ENCODE results near the gene SLC38A4. TPM values are rescaled to one million over a fixed set of nuclear protein-coding genes. Genes with fewer than 3 reads are reported as not detected.

SLC38A4 gene
- total and polyA plus RNA-seq, 7 experiments from 2014 or later, result not detected

DNA sequence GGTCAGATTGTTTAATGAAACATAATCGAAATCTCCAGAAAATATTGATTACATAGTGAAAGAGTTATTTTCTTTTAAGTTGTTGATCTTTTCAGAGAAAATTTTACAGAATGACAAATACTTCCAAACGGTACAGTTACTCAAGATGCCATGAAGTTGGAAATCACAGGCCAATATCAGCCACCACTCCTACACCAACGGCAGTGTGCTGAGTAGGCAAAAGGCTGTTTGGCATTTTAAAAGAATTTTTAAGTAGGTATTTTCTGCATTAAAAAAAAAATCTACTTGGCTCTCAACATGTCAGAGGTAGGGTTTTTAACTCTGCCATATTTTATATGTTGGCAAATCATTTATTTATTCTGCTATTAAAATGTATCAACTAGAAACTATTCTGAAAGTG is 21.7 kb downstream of the SLC38A4 start:
- Mint-ChIP-seq H3K27me3 (peaks cover 8 to 28% (median 16%) of the 10 kb centered on the region in 5 donors), H3K4me3 (no peak overlapping the region), H3K9me3 (no peaks in the 10 kb centered on the region), H3K36me3 (no peaks in the 10 kb centered on the region), H3K4me1 (no peaks in the 10 kb centered on the region), H3K27ac (no peak overlapping the region)
- no peaks in the 10 kb centered on the region for H3K36me3 ChIP-seq (ENCODE audit: control insufficient read depth in 2 of 3, insufficient read depth in 3 of 3, low read length in 3 of 3)
- CTCF ChIA-PET, result no interaction called here
- H3K27ac ChIP-seq (ENCODE audit: low read depth, low read length), result no peak overlapping the region
- H3K4me1 ChIP-seq (ENCODE audit: control insufficient read depth in 2 of 2, insufficient read depth in 2 of 2, low read length in 2 of 2), result no peaks in the 10 kb centered on the region
- POLR2A ChIA-PET, result interaction anchor here (0.6 kb wide), 1 partner anchor 14 kb away, joined by 3 read pairs; no protein-coding TSS in a partner anchor
- intact Hi-C loops (cut with micrococcal nuclease), result no loop called here
- H3K27me3 ChIP-seq (ENCODE audit: control insufficient read depth in 2 of 2, insufficient read depth in 2 of 2, low read length in 2 of 2), result no peaks in the 10 kb centered on the region
- H3K4me3 ChIP-seq (ENCODE audit: low read length), result no peak overlapping the region
- DNase-seq (no peak), ATAC-seq (no peak)
- H3K9me3 ChIP-seq (ENCODE audit: control insufficient read depth in 2 of 3, low read length in 3 of 3), result no peaks in the 10 kb centered on the region

DNA sequence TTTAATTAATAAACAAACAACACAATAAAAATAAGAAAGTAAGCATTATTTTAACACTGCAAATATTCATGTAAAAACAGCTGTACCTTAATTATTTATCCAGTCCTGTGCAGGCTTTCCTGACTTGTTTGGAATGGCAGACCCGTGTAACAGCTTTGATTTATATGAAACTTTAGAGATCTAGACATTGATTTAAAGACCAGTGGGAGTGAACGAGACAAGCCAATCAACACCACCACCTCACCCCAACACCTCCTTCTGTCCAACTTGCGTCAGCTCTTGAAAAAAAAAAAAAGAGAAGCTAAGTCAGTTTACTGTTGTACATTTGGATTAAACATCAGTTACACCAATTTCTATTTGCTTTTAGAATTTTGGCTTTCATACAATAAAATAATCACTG is 22.3 kb downstream of the SLC38A4 start:
- DNase-seq (no peak), ATAC-seq (no peak)
- Histone ChIP-seq H3K4me3 (ENCODE audit: low read length) (no peak overlapping the region), H3K27ac (ENCODE audit: low read depth, low read length) (no peak overlapping the region), H3K36me3 (ENCODE audit: control insufficient read depth in 2 of 3, insufficient read depth in 3 of 3, low read length in 3 of 3) (no peaks in the 10 kb centered on the region), H3K4me1 (ENCODE audit: control insufficient read depth in 2 of 2, insufficient read depth in 2 of 2, low read length in 2 of 2) (no peaks in the 10 kb centered on the region), H3K9me3 (ENCODE audit: control insufficient read depth in 2 of 3, low read length in 3 of 3) (no peaks in the 10 kb centered on the region), H3K27me3 (ENCODE audit: control insufficient read depth in 2 of 2, insufficient read depth in 2 of 2, low read length in 2 of 2) (no peaks in the 10 kb centered on the region)
- Mint-ChIP-seq H3K4me1 (no peaks in the 10 kb centered on the region), H3K9me3 (no peaks in the 10 kb centered on the region), H3K27ac (no peak overlapping the region), H3K36me3 (no peaks in the 10 kb centered on the region), H3K4me3 (no peak overlapping the region), H3K27me3 (peaks cover 8 to 25% (median 15%) of the 10 kb centered on the region in 5 donors)
- CTCF ChIA-PET, result no interaction called here
- intact Hi-C loops (cut with micrococcal nuclease), result no loop called here
- POLR2A ChIA-PET, result interaction anchor here (0.6 kb wide), 1 partner anchor 13 kb away, joined by 3 read pairs; no protein-coding TSS in a partner anchor

DNA sequence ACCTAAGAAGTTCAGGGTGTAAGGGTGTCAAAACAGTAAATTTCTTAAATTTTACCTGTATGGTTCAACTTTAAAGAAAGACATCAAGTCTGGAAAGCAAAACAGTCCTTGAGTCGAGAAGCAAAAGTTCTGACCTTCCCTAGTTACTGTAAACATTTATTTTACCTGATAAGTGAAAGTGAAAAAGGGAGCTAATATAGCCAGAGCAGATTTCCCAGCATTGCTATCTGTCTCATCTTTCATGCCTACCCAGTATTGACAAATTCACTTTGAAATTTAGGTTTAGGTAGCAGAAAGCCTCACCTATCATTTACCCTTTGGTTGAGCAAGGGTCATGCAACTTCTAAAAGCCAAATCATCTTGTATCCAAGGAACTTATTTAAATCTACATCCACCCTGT is 24.5 kb downstream of the SLC38A4 start:
- Histone ChIP-seq H3K36me3 (ENCODE audit: control insufficient read depth in 2 of 3, insufficient read depth in 3 of 3, low read length in 3 of 3) (no peaks in the 10 kb centered on the region), H3K27me3 (ENCODE audit: control insufficient read depth in 2 of 2, insufficient read depth in 2 of 2, low read length in 2 of 2) (no peaks in the 10 kb centered on the region), H3K9me3 (ENCODE audit: control insufficient read depth in 2 of 3, low read length in 3 of 3) (no peaks in the 10 kb centered on the region), H3K27ac (ENCODE audit: low read depth, low read length) (no peak overlapping the region), H3K4me3 (ENCODE audit: low read length) (no peak overlapping the region), H3K4me1 (ENCODE audit: control insufficient read depth in 2 of 2, insufficient read depth in 2 of 2, low read length in 2 of 2) (no peaks in the 10 kb centered on the region)
- H3K36me3 Mint-ChIP-seq, result no peaks in the 10 kb centered on the region
- no peak overlapping the region for H3K4me3 Mint-ChIP-seq
- no peak for DNase-seq
- no peak for ATAC-seq
- ChIA-PET POLR2A (no interaction called here), CTCF (no interaction called here)
- peaks cover 10 to 20% (median 15%) of the 10 kb centered on the region in 5 donors for H3K27me3 Mint-ChIP-seq
- H3K9me3 Mint-ChIP-seq, result peaks cover 0 to 6% (median 0%) of the 10 kb centered on the region in 11 donors
- H3K4me1 Mint-ChIP-seq, result no peaks in the 10 kb centered on the region
- no peak overlapping the region for H3K27ac Mint-ChIP-seq
- intact Hi-C loops (cut with micrococcal nuclease), result no loop called here

DNA sequence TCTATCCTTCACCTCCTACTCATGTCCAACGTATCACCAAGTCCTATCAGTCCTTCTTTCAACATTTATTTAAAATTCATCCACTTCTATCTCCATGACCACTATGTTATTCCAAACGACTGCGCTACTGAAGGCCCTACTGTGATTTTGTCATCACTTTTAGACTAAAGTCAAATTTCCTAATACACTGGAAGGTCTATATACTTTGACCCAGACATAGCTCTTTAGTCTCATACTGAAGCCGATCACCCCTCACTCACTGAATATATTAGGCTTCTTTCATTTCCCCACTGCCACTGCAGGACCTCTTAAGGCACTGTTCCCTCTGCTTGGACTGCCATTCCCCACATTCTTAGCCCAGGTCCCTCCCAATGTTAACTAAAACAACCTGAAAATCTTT is 25.6 kb downstream of the SLC38A4 start:
- H3K27ac Mint-ChIP-seq, result no peak overlapping the region
- no peak for ATAC-seq
- CTCF ChIA-PET, result no interaction called here
- H3K27me3 Mint-ChIP-seq, result peaks cover 4 to 21% (median 9%) of the 10 kb centered on the region in 5 donors
- Histone ChIP-seq H3K9me3 (ENCODE audit: control insufficient read depth in 2 of 3, low read length in 3 of 3) (no peaks in the 10 kb centered on the region), H3K27me3 (ENCODE audit: control insufficient read depth in 2 of 2, insufficient read depth in 2 of 2, low read length in 2 of 2) (no peaks in the 10 kb centered on the region), H3K36me3 (ENCODE audit: control insufficient read depth in 2 of 3, insufficient read depth in 3 of 3, low read length in 3 of 3) (no peaks in the 10 kb centered on the region), H3K4me3 (ENCODE audit: low read length) (no peak overlapping the region), H3K4me1 (ENCODE audit: control insufficient read depth in 2 of 2, insufficient read depth in 2 of 2, low read length in 2 of 2) (no peaks in the 10 kb centered on the region), H3K27ac (ENCODE audit: low read depth, low read length) (no peak overlapping the region)
- POLR2A ChIA-PET, result no interaction called here
- H3K36me3 Mint-ChIP-seq, result no peaks in the 10 kb centered on the region
- DNase-seq, result no peak
- H3K4me3 Mint-ChIP-seq, result no peak overlapping the region
- intact Hi-C loops (cut with micrococcal nuclease), result no loop called here
- peaks cover 0 to 6% (median 0%) of the 10 kb centered on the region in 11 donors for H3K9me3 Mint-ChIP-seq
- H3K4me1 Mint-ChIP-seq, result no peaks in the 10 kb centered on the region

DNA sequence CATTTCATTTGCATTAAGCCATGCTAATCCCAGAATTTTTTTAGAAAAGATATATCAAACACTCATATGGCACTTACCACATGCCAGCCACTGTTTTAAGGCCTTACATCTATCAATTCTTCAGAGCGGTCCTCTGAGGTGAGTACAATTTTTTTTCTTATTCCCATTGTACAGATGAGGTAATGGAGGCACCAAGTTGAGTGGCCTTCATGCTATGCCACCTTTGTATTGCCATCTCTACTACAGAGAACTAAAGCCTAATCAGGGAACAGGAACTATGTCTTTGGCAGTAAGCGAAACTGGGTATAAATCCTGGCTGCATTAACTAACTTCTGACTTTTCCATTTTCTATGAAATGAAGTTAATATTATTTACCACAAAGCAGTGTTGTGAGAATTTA is 27.1 kb downstream of the SLC38A4 start:
- Mint-ChIP-seq H3K4me3 (no peak overlapping the region), H3K36me3 (no peaks in the 10 kb centered on the region), H3K4me1 (peaks cover 0 to 4% (median 0%) of the 10 kb centered on the region in 7 donors), H3K9me3 (peaks cover 0 to 12% (median 4%) of the 10 kb centered on the region in 11 donors), H3K27ac (no peak overlapping the region), H3K27me3 (peaks cover 4 to 25% (median 9%) of the 10 kb centered on the region in 5 donors)
- DNase-seq, result no peak
- H3K9me3 ChIP-seq (ENCODE audit: control insufficient read depth in 2 of 3, low read length in 3 of 3), result no peaks in the 10 kb centered on the region
- POLR2A ChIA-PET, result no interaction called here
- ATAC-seq, result no peak
- H3K4me3 ChIP-seq (ENCODE audit: low read length), result no peak overlapping the region
- CTCF ChIA-PET, result no interaction called here
- H3K36me3 ChIP-seq (ENCODE audit: control insufficient read depth in 2 of 3, insufficient read depth in 3 of 3, low read length in 3 of 3), result no peaks in the 10 kb centered on the region
- no peaks in the 10 kb centered on the region for H3K4me1 ChIP-seq (ENCODE audit: control insufficient read depth in 2 of 2, insufficient read depth in 2 of 2, low read length in 2 of 2)
- no peaks in the 10 kb centered on the region for H3K27me3 ChIP-seq (ENCODE audit: control insufficient read depth in 2 of 2, insufficient read depth in 2 of 2, low read length in 2 of 2)
- no peak overlapping the region for H3K27ac ChIP-seq (ENCODE audit: low read depth, low read length)
- intact Hi-C loops (cut with micrococcal nuclease), result no loop called here

DNA sequence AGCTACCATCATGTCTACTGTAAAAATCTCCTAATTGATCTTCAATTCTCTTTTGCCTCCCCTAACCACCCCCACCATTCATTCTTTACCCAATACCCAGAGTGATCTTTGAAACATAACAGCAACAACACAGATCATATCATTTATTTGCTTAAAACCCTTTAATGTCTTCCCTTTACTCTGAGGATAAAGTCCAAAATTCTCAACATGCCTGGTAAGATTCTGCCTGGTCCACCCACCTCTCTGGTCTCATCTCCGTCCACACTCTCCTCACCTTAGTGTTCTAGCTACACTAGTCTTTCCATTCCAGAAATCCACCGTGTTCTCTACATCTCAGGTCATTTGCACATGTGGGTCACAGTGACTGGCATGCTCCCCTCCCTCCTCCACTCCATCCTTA is 27.7 kb downstream of the SLC38A4 start:
- no peak for ATAC-seq
- Histone ChIP-seq H3K9me3 (ENCODE audit: control insufficient read depth in 2 of 3, low read length in 3 of 3) (no peaks in the 10 kb centered on the region), H3K4me1 (ENCODE audit: control insufficient read depth in 2 of 2, insufficient read depth in 2 of 2, low read length in 2 of 2) (no peaks in the 10 kb centered on the region), H3K4me3 (ENCODE audit: low read length) (no peak overlapping the region), H3K36me3 (ENCODE audit: control insufficient read depth in 2 of 3, insufficient read depth in 3 of 3, low read length in 3 of 3) (no peaks in the 10 kb centered on the region), H3K27me3 (ENCODE audit: control insufficient read depth in 2 of 2, insufficient read depth in 2 of 2, low read length in 2 of 2) (no peaks in the 10 kb centered on the region), H3K27ac (ENCODE audit: low read depth, low read length) (no peak overlapping the region)
- H3K36me3 Mint-ChIP-seq, result no peaks in the 10 kb centered on the region
- peaks cover 0 to 4% (median 0%) of the 10 kb centered on the region in 7 donors for H3K4me1 Mint-ChIP-seq
- H3K4me3 Mint-ChIP-seq, result no peak overlapping the region
- intact Hi-C loops (cut with micrococcal nuclease), result no loop called here
- DNase-seq, result no peak
- H3K27ac Mint-ChIP-seq, result no peak overlapping the region
- H3K27me3 Mint-ChIP-seq, result peaks cover 4 to 25% (median 11%) of the 10 kb centered on the region in 5 donors
- H3K9me3 Mint-ChIP-seq, result peaks cover 0 to 12% (median 4%) of the 10 kb centered on the region in 11 donors
- POLR2A ChIA-PET, result no interaction called here
- CTCF ChIA-PET, result no interaction called here

DNA sequence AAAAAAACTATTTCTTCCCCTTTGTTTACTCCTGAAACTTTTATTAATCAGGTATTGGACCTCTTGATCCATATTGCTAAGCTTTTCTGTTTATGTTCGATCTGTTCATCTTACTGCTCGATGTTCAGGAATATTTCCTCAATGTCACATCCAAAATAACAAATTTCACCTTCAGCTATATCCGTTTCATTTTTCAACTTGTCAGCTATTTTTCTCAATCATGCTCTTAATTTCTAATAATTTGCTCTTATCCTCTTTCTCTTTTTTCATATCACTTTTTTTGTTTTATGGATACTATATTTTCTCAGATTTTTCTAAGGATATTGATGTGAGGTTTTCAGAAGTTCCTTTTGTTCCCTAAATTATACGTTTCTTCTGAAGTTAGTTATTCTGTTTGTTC is 29.8 kb downstream of the SLC38A4 start:
- ChIA-PET CTCF (no interaction called here), POLR2A (no interaction called here)
- H3K36me3 ChIP-seq (ENCODE audit: control insufficient read depth in 2 of 3, insufficient read depth in 3 of 3, low read length in 3 of 3), result no peaks in the 10 kb centered on the region
- H3K4me3 ChIP-seq (ENCODE audit: low read length), result no peak overlapping the region
- no peaks in the 10 kb centered on the region for H3K9me3 ChIP-seq (ENCODE audit: control insufficient read depth in 2 of 3, low read length in 3 of 3)
- no peak overlapping the region for H3K27ac ChIP-seq (ENCODE audit: low read depth, low read length)
- no peaks in the 10 kb centered on the region for H3K27me3 ChIP-seq (ENCODE audit: control insufficient read depth in 2 of 2, insufficient read depth in 2 of 2, low read length in 2 of 2)
- no peaks in the 10 kb centered on the region for H3K4me1 ChIP-seq (ENCODE audit: control insufficient read depth in 2 of 2, insufficient read depth in 2 of 2, low read length in 2 of 2)
- Mint-ChIP-seq H3K9me3 (peaks cover 0 to 12% (median 4%) of the 10 kb centered on the region in 11 donors), H3K36me3 (no peaks in the 10 kb centered on the region), H3K4me1 (peaks cover 0 to 4% (median 0%) of the 10 kb centered on the region in 7 donors), H3K4me3 (no peak overlapping the region), H3K27ac (no peak overlapping the region), H3K27me3 (peaks cover 0 to 25% (median 12%) of the 10 kb centered on the region in 5 donors)
- intact Hi-C loops (cut with micrococcal nuclease), result no loop called here
- DNase-seq (no peak), ATAC-seq (no peak)

All from naive thymus-derived CD4-positive, alpha-beta T cell (primary cell).